ENCODE data around the gene ETFA.

ETFA gene

GRCh38 chr15:76222159-76222558, 89.1 kb downstream of the ETFA start:
- in situ Hi-C loops (cut with MboI; ENCODE audit: low sequenced_read_pairs, unreplicated experiment): no loop called here
- TF ChIP-seq CTCF (IDR thresholded peaks at IDR 0.05; ENCODE audit: borderline replicate concordance, control extremely low read depth, extremely low read depth, insufficient read depth, missing control alignments): no peak
- DNase-seq (ENCODE audit: low spot score): no peak

DNA sequence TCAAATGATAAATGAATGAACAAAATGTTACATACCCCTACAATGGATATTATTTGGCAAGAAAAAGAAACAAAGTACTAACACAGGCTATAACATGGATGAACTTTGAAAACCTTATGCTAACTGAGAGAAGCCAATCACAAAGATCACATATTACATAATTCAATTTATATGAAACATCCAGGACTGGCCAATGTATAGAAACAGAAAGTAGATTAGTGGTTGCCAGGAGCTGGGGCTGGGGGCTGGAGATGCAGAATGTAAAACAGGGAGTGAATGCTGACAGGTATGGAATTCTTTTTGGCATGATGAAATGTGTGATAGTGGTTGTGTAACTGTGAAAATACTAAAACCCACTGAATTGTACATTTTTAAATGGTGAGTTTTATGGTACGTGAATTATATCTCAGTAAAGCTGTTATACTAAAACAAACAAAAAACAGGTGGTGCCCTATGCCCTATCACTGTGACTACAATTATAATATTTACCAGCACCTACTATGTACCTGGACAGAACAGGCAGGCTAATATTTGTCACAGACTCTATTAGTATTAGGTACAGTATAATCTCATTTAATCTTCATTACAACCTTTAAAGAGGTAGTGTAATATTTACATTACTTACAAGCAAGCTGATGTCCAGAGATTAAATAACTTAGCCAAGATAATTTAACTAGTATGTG, 90.0 kb downstream of the ETFA start:
- DNase-seq (ENCODE audit: low spot score): no peak
- TF ChIP-seq CTCF (IDR thresholded peaks at IDR 0.05; ENCODE audit: borderline replicate concordance, control extremely low read depth, extremely low read depth, insufficient read depth, missing control alignments): no peak

DNA sequence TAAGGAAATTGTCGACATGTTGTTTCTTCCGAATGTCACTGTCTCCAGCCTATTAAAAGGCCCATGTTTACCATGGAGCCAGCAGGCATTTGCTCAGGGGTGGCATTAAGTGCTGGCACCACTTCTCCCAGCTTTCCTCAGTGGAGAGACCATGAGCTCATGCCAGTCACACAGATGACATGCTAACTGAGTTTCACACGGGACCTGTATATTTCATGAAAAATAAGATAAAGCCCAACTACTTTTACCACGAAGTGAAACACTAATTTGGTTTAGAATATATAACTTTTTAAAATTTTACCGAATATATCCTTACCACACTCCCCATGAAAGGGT, 93.4 kb downstream of the ETFA start:
- in situ Hi-C loops (cut with MboI; ENCODE audit: low sequenced_read_pairs, unreplicated experiment): no loop called here
- TF ChIP-seq CTCF (IDR thresholded peaks at IDR 0.05; ENCODE audit: borderline replicate concordance, control extremely low read depth, extremely low read depth, insufficient read depth, missing control alignments): no peak
- DNase-seq (ENCODE audit: low spot score): no peak

More for the DNA sequence above, 90.0 kb downstream of the ETFA start:
- in situ Hi-C loops (cut with MboI; ENCODE audit: low sequenced_read_pairs, unreplicated experiment): no loop called here

DNA sequence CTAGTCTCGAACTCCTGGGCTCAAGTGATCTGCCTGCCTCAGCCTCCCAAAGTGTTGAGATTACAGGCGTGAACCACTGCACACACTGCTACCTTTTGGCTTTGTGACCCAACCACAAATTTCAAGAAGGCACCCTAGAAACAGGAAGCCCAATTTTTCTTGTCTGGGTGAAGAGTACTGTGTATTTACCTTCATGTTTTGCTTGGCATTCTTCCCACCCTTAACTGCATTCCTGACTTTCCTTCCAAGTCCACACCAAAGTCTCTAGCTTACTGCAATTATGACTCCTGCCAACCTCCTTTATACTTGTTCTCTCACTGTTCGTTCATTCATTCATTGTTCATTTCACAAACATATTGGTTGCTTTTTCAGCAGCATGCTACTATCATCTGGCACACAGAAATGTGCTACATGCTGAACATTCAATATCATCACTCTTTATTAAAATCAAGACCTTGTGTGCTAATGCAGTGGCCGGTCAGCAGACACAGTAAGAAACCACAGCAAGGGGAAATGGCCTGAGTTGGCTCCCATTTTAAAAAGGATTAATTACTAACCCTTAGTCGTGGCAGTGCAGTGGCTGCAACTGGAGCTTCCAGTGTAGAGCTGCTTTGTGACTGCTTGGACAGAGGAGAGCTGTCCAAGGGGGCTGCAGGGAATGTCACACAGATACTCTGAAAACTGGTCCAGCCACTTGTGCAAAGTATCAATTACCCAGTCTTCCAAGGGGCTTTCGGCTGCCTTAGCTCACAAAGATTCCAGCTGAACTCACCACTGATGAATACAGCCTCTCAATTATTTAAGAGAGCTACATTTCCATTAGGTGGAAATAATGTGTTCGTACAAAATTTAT, 94.0 kb downstream of the ETFA start:
- TF ChIP-seq CTCF (IDR thresholded peaks at IDR 0.05; ENCODE audit: borderline replicate concordance, control extremely low read depth, extremely low read depth, insufficient read depth, missing control alignments): no peak
- in situ Hi-C loops (cut with MboI; ENCODE audit: low sequenced_read_pairs, unreplicated experiment): no loop called here
- DNase-seq (ENCODE audit: low spot score): no peak

DNA sequence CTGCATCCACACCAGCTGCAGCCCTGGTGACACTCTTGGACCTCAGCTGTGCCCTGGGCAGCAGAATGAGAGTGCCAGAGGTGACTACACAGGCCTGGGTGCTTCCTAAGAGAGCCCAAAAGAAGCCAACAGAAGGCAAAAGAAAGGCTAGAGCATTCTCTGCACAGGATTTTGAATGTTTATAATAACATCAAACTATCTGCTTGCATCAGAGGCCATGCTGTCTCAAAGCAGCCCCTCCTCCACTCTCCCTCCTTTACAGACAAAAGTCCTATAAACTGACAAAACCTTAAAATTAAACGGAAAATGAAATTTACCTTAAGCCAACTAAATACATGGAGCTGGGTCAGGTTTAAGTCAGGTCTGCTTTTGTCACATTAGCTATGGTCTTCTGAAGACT, 95.6 kb downstream of the ETFA start:
- in situ Hi-C loops (cut with MboI; ENCODE audit: low sequenced_read_pairs, unreplicated experiment): no loop called here
- DNase-seq (ENCODE audit: low spot score): no peak
- TF ChIP-seq CTCF (IDR thresholded peaks at IDR 0.05; ENCODE audit: borderline replicate concordance, control extremely low read depth, extremely low read depth, insufficient read depth, missing control alignments): no peak

DNA sequence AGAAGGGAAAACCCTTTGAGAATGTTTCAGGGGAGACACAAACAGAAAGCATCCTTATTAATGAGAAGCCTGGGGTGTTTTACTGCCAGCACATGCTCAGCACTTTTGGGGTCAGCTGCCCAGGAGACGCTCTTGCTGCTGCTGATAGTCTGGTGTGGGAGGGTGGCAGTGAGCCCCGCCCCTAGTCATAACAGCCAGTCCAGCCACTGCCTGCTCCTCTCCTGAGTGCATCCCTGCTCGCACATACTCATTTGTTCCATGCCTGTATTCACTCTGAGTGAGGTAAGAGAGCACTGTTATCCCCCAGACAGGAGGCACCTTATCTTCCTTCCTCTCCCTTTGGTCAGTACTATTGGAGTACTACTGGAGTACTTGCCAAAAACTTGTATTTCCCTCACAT, 101.3 kb downstream of the ETFA start:
- DNase-seq (ENCODE audit: low spot score): no peak
- in situ Hi-C loops (cut with MboI; ENCODE audit: low sequenced_read_pairs, unreplicated experiment): no loop called here
- no peak for TF ChIP-seq CTCF (IDR thresholded peaks at IDR 0.05; ENCODE audit: borderline replicate concordance, control extremely low read depth, extremely low read depth, insufficient read depth, missing control alignments)

Data from GM13976 (cell line).